SKM-1 (cell line): ENCODE measurements around the gene KRT20.
"Not testable (repeated sequence)": the region's sequence is repeated elsewhere in the genome, so short reads cannot be mapped to it uniquely, and the experiment has no call there.

Experiments
- DNase-seq: peaks from one replicate; lab custom pipeline; 2025; ENCODE audit not compliant: unreplicated experiment; lab: John Stamatoyannopoulos, UW

The KRT20 gene, protein sequence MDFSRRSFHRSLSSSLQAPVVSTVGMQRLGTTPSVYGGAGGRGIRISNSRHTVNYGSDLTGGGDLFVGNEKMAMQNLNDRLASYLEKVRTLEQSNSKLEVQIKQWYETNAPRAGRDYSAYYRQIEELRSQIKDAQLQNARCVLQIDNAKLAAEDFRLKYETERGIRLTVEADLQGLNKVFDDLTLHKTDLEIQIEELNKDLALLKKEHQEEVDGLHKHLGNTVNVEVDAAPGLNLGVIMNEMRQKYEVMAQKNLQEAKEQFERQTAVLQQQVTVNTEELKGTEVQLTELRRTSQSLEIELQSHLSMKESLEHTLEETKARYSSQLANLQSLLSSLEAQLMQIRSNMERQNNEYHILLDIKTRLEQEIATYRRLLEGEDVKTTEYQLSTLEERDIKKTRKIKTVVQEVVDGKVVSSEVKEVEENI

GRCh38 chr17:40884708-40885512, at the start of gene KRT20:
KRT20 (minus strand) TSS chr17:40885242; CDS start chr17:40885185, 57 bp downstream.
- no peak for DNase-seq

GRCh38 chr17:40932608-40933007, 47.6 kb upstream of the KRT20 start:
- DNase-seq = no peak

GRCh38 chr17:40931311-40931710, 46.3 kb upstream of the KRT20 start:
- no peak for DNase-seq

DNA sequence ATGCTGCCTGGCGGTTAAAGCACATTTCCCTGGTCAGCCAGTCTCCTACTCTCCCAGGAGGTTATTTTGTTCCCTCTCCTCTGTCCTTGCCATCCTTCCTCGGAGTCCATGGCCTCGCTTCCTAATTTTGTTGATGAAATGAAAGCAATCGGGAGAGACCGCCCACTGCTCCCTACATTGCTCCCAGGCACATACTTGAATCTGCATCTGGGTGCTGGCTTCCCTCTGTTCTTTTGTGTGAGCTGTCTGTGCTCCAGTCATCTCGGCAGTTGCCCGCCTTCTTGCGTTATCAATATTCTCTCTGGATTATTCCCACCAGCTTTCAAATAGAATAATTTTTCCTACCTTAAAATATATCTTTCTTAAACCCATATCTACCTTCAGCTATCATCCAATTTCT, 41.3 kb upstream of the KRT20 start:
- no peak for DNase-seq

GRCh38 chr17:40922239-40922638, 37.2 kb upstream of the KRT20 start:
- no peak for DNase-seq

- no peak for DNase-seq
Measured at GRCh38 chr17:40921026-40921425, 36.0 kb upstream of the KRT20 start.

DNA sequence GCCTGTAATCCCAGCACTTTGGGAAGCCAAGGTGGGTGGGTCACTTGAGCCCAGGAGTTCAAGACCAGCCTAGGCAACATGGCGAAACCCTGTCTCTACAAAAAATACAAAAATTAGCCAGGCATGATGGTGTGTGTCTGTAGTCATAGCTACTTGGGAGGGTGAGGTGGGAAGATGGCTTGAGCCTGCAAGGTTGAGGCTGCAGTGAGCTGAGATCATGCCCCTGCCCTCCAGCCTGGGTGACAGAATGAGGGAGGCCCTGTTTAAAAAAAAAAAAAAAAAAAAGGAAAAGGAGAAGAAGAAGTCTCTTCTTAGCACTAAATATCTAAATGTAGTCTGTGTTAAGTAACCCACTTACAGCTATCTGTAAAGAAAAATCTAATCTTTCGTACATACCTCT, 32.1 kb upstream of the KRT20 start:
- DNase-seq = not testable (repeated sequence)

GRCh38 chr17:40916366-40916765, 31.3 kb upstream of the KRT20 start:
- no peak for DNase-seq

DNA sequence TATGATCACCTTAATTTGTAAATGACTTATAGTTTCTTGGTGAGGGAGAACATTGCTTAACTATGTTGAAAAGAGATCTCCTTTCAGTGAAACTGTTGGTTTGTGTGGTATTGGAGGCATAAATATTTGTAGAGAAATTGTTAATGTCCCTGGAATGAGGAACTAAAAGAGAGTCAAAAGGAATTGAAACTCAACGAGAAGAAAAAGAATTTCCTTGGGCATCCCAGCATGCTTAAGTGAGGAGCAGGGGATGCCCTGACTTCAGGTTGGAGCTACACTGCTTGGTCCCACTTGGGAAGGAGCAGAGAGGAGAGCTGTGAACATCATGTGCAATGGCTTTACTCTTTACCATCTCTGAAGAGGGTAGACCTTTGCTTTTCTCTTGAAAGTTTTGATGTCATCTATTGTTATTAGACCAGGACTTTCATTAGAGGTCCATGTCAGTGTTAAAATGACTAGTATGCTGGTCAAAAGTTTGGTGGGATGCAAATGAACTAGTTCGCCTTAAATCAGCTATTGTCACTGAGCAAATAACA, 30.7 kb upstream of the KRT20 start:
- DNase-seq = no peak

GRCh38 chr17:40915199-40915661, 30.2 kb upstream of the KRT20 start:
- no peak for DNase-seq

DNA sequence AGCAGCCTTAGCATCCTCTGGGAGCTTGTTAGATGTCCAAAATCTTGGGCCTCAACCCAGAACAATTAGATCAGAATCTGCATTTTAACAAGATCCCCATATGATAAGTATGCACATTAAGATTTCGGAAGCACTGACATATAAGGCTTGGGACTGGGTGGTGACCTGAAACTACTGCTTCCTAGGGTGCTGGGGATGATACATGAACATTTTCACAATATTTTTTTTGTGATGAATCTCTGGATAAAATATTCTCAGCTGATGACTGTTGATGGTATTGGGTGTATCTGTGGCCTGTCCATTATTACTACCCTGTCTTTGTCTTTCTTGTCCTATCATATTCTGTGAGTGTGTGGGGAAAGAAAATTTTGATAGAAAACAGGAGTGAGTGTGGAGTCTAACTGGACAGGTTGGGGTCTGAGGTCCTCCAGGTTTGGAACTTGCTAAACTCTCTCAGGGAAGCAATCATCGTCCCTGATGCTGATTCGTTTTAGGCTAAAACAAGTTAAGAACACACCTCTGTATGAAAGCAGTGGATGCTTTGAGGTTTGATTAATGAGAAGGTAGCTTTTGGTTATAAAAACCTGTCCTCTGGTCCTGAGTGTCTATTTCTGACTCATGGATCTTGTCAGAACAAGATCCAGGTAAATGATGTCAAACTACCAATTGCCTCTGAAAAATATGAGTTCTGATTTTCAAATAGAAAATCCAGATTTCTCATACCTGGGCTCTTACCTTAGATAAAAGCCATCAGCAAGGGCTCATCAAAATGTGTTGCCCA, 29.2 kb upstream of the KRT20 start:
- no peak for DNase-seq

- DNase-seq = no peak
Measured at GRCh38 chr17:40912486-40913210, 27.6 kb upstream of the KRT20 start.

- no peak for DNase-seq
Measured at GRCh38 chr17:40910441-40910841, 25.4 kb upstream of the KRT20 start.

GRCh38 chr17:40909755-40910154, 24.7 kb upstream of the KRT20 start:
- no peak for DNase-seq

- peak; percentile 28 for DNase-seq
Measured at GRCh38 chr17:40909351-40909750, 24.3 kb upstream of the KRT20 start.

DNA sequence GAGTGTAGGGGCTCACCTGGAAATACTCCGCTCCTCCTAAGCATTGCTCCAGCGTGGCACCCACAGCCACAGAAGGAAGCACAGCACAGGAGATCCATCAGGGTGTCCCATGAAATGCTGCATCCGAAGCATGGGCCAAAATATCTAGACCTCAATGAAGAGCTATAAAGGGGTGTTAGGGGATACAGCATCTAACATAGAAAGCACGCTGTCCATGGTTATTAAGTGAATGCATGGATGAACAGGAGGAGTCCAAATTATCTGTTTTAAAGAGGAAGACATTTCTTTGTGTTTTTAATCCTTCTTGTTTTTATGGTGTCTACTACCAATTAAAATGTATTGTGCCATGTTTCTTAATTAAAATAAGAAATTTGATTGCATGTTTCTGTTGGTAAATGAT, 21.6 kb upstream of the KRT20 start:
- DNase-seq = no peak

DNA sequence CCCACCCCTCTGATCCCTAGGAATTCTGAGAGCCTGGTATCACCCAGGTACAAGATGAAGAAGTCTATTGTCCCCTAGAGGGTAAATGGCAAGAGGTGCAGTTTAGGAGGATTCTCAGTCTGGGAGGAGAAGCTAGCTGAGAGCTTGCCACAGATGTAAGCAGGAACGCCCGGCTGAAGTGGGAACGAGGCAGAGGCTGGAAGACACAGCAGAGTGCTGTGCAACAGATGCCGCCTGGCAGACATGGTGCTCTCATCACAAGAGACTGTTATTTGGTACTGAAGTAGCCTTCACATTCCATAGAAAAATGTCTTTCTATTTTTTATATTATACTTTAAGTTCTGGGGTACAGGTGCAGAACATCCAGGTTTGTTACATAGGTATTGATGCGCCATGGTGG, 20.3 kb upstream of the KRT20 start:
- DNase-seq = no peak

GRCh38 chr17:40903129-40903847, 18.2 kb upstream of the KRT20 start:
- DNase-seq = no peak

GRCh38 chr17:40902498-40902897, 17.5 kb upstream of the KRT20 start:
- DNase-seq = no peak

DNA sequence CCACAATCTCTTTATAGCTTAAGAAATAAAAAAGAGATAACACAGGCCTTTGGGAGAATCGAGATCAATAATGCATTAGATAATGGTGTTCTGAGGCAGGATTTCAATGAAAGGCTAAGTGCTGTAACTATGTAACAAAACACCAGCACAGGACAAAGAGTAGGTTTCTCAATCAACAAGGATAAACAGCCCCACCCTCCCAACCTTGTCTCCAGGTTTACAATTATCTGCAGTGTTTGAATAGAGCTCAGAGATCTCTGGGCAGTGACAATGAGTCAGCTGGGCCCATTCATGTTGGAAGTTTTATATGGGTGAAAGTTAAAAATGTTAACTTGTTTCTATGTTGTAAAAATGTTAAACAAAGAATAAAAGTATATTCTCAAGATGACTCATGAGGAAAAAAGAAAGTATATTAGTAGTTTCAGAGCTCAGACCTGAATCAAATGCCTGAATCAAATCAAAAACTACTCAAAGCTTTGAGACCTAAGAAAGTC, 17.0 kb upstream of the KRT20 start:
- DNase-seq = no peak
